Fibroblast of the conjunctiva (primary cell): Measurements from ENCODE around the gene ZNF513.
A peak's percentile ranks its signal among the peaks of the same experiment; 100 is the strongest.
"Not testable (repeated sequence)": the region's sequence is repeated elsewhere in the genome, so short reads cannot be mapped to it uniquely, and the experiment has no call there.

Experiments used
- DNase-seq: peaks from one replicate; pipeline ENCODE4 v3.0.0-alpha.2; 2010; ENCODE audit warnings: low read depth

Gene ZNF513

GRCh38 chr2:27356382-27357181 lies 24.0 kb downstream of the ZNF513 start, which contains the start of gene GTF3C2:
TSS of gene GTF3C2 (minus strand) at chr2:27356764. CDS start at chr2:27343554, 13,210 bp downstream.
- DNase-seq: peak; percentile 94

DNA sequence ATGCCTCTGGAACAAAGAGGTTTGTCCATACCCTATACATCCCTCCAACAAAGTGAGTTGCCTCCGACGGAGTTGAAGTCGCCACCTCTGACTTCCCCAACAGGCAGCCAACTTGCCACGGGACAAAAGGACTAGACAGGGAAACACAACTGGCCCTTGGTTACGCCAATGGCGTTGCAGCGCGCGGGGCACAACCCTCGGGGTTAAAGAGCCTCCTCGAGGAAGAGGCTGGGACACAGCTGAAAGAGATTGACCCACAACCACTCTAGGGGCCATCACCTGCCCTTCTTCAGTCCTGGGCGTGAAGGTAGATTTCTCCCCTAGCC lies 24.5 kb downstream of the ZNF513 start:
- no peak for DNase-seq

DNA sequence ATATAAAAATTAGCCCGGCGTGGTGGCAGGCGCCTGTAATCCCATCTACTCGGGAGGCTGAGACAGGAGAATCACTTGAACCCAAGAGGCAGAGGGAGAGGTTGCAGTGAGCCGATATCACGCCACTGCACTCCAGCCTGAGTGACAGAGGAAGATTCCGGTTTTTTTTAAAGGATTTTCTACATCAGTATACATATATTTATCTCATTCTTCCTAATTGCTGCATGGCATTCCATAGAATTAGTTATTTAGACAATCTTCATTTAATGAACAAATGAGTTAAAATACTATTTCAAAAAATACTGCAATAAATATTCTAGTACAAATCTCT lies 26.0 kb downstream of the ZNF513 start:
- no peak for DNase-seq

- DNase-seq: no peak
These were observed 26.6 kb downstream of the ZNF513 start for GRCh38 chr2:27353762-27354596.

GRCh38 chr2:27353386-27353761 lies 27.2 kb downstream of the ZNF513 start:
- DNase-seq: not testable (repeated sequence)

GRCh38 chr2:27351802-27352598 lies 28.5 kb downstream of the ZNF513 start:
- DNase-seq: no peak

DNA sequence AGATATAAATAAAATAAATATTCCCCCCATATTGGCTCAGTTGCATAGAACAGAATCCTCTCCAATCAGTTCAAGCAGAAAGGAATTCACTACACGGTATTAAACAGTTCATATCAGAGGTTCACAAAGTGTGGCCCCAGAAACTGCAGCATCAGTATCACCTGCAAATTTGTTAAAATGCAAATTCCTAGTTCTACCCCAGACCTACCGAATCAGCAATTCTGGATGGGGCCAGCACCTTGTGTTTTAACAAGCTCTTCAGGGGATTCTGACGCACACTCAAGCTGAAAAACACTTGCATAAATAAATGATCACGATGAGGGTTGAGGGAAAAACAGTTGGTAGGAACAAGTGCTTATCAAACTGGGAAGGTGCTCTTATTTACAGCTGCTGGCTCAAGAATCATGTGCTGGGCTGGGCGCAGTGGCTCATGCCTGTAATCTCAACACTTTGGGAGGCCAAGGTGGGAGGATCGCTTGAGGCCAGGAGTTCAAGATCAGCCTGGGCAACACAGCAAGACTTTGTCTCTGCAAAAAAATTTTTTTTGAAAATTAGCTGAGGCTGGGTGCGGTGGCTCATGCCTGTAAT lies 30.3 kb downstream of the ZNF513 start:
- DNase-seq: no peak

DNA sequence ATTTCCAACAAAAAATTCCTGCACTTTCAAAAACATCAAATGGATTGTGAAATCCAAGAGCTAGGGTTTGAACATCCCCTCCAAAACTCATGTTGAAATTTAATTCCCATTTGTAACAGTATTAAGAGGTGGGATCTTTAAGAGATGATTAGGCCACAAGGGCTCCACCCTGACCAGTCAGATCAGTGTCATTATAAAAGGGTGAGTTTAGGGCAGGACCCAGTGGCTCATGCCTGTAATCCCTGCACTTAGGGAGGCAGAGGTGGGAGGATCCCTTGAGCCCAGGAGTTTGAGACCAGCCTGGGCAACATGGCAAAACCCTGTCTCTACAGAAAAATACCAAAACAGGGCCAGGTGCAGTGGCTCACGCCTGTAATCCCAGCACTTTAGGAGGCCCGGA lies 32.9 kb downstream of the ZNF513 start:
- DNase-seq: no peak

DNA sequence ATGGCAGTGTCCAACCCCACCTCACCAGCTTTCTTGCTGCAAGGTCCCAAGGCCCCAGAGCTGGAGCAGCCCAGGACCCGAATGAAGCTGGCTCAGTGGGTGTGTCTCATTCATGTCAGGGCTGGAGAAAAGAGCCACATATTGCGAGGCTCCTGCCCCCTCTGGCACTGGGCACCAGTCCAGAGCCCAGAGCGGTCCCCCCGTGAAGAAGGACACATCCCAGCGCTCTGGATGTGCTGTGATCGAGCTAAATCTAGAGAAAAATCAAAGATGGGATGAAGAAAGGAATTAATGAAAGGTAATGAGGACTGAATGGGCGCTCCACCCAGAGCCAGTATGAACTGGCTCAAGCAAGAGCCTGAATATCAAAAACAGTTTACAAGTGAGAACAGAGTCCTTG lies 44.4 kb downstream of the ZNF513 start:
- no peak for DNase-seq

DNA sequence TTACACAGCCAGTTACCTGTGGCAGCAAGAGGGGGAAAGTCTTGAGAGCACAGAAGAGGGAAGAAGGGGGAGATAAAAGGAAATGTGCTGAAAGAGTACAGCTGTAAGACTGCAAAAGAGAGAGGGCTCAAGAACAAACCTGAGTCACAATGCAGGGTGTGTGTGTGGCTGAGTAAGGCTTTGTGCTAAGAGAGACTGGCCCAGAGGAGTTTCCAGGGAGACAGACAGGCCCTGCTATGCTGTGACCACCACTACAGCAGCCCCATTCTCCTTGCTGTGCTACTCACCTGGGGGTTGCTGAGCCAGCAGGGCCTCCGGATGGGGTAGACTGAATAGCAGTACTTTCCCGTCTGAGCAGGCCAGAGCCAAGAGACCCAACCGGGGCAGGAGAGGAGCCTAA lies 45.2 kb downstream of the ZNF513 start:
- DNase-seq: no peak
